Upper lobe of right lung (tissue), 1 donor: Measurements from ENCODE around the gene MIEN1. TPM values are rescaled to one million over a fixed set of nuclear protein-coding genes. Genes with fewer than 3 reads are reported as not detected.
"Not testable (repeated sequence)": the region's sequence is repeated elsewhere in the genome, so short reads cannot be mapped to it uniquely, and the experiment has no call there.

Experiments
- ATAC-seq: fragments of 200-7000 bp; cut with Tn5 transposase; one replicate; pipeline ENCODE4 v1.9.1; 2020; ENCODE audit warnings: mild to moderate bottlenecking, moderate library complexity
- DNase-seq: peaks from one replicate; pipeline ENCODE4 v3.0.0-alpha.2; 2020
- H3K27ac ChIP-seq: fragments of 200-600 bp; one replicate; pipeline ENCODE4 v1.8.0; 2022
- H3K27me3 ChIP-seq: fragments of 200-600 bp; one replicate; pipeline ENCODE4 v1.8.0; 2022; ENCODE audit warnings: mild to moderate bottlenecking
- H3K36me3 ChIP-seq: fragments of 200-600 bp; one replicate; pipeline ENCODE4 v1.8.0; 2022
- H3K4me1 ChIP-seq: fragments of 200-600 bp; one replicate; pipeline ENCODE4 v1.8.0; 2022
- H3K4me3 ChIP-seq: fragments of 200-600 bp; one replicate; pipeline ENCODE4 v1.8.0; 2022; ENCODE audit warnings: mild to moderate bottlenecking
- H3K9me3 ChIP-seq: fragments of 200-600 bp; one replicate; pipeline ENCODE4 v1.8.0; 2022
- intact Hi-C: fragments of 100-400 bp; cut with DNase I; formaldehyde crosslinking; loops from one replicate; pipeline ENCODE4 v1.11.0; 2022
- total RNA-seq: library from RNA; stranded (reverse); fragmentation: NEBNext Ultra II Directional; extraction: Animal tissue kit (Norgen Biotek cat#: 25700); gene quantifications from one replicate; pipeline ENCODE4 v1.2.1, GENCODE V29; 2021
- TF ChIP-seq, protein P1 (sequence below): fragments of 200-600 bp; IDR thresholded peaks from one replicate; pipeline ENCODE4 v1.8.0; 2022; ENCODE audit warnings: antibody characterized with exemption
- donor health status: DM: no; HTN: yes; CAD: no; lungs with severe emphysema.

MIEN1 gene
- total RNA-seq, 1 donor from 2014 or later: 48.5 TPM

DNA sequence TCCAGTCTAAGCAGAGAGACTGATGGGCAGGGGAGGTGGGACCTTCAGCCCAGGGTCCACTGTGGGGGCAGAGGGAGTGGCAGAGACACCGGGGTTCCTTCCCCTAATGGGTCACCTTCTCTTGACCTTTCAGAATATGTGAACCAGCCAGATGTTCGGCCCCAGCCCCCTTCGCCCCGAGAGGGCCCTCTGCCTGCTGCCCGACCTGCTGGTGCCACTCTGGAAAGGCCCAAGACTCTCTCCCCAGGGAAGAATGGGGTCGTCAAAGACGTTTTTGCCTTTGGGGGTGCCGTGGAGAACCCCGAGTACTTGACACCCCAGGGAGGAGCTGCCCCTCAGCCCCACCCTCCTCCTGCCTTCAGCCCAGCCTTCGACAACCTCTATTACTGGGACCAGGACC, 2.8 kb downstream of the MIEN1 start:
- TF ChIP-seq, protein P1, sequence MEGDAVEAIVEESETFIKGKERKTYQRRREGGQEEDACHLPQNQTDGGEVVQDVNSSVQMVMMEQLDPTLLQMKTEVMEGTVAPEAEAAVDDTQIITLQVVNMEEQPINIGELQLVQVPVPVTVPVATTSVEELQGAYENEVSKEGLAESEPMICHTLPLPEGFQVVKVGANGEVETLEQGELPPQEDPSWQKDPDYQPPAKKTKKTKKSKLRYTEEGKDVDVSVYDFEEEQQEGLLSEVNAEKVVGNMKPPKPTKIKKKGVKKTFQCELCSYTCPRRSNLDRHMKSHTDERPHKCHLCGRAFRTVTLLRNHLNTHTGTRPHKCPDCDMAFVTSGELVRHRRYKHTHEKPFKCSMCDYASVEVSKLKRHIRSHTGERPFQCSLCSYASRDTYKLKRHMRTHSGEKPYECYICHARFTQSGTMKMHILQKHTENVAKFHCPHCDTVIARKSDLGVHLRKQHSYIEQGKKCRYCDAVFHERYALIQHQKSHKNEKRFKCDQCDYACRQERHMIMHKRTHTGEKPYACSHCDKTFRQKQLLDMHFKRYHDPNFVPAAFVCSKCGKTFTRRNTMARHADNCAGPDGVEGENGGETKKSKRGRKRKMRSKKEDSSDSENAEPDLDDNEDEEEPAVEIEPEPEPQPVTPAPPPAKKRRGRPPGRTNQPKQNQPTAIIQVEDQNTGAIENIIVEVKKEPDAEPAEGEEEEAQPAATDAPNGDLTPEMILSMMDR: no peak
- Histone ChIP-seq H3K9me3 (no peaks in the 10 kb centered on the region), H3K27me3 (no peaks in the 10 kb centered on the region), H3K4me3 (no peak overlapping the region), H3K27ac (no peak overlapping the region), H3K4me1 (peaks cover 15% of the 10 kb centered on the region), H3K36me3 (peaks cover 35% of the 10 kb centered on the region)
- no peak for ATAC-seq
- no peak for DNase-seq
- intact Hi-C loops: no loop called here

DNA sequence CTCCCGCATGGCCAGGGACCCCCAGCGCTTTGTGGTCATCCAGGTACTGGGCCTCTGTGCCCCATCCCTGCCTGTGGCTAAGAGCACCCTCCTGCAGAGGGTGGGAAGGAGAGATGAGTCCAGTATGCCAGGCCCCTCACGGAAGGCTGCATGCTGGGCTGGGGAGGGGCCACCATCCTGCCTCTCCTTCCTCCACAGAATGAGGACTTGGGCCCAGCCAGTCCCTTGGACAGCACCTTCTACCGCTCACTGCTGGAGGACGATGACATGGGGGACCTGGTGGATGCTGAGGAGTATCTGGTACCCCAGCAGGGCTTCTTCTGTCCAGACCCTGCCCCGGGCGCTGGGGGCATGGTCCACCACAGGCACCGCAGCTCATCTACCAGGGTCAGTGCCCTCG, 3.7 kb downstream of the MIEN1 start:
- no peaks in the 10 kb centered on the region for H3K9me3 ChIP-seq
- TF ChIP-seq, protein P1: no peak
- no peaks in the 10 kb centered on the region for H3K27me3 ChIP-seq
- H3K4me1 ChIP-seq: peaks cover 15% of the 10 kb centered on the region
- ATAC-seq (no peak), DNase-seq (no peak)
- peaks cover 41% of the 10 kb centered on the region for H3K36me3 ChIP-seq
- no peak overlapping the region for H3K4me3 ChIP-seq
- no peak overlapping the region for H3K27ac ChIP-seq
- intact Hi-C loops: no loop called here

DNA sequence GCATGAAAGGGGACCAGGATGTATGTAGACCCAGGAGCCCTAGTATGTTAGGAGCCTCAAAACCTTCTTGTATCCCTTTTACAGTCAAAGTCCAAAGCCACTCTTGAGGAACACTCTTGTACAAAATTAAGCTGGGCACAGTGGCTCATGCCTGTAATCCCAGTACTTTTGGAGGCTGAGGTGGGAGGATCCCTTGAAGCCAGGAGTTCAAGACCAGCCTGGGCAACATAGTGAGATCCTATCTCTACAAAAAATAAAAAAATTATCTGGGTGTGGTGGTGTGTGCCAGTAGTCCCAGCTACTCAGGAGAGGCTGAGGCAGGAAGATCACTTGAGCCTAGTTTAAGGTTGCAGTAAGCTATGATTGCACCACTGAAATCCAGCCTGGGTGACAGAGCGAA, 4.4 kb downstream of the MIEN1 start:
- DNase-seq, ATAC-seq: not testable (repeated sequence)
- peaks cover 42% of the 10 kb centered on the region for H3K36me3 ChIP-seq

DNA sequence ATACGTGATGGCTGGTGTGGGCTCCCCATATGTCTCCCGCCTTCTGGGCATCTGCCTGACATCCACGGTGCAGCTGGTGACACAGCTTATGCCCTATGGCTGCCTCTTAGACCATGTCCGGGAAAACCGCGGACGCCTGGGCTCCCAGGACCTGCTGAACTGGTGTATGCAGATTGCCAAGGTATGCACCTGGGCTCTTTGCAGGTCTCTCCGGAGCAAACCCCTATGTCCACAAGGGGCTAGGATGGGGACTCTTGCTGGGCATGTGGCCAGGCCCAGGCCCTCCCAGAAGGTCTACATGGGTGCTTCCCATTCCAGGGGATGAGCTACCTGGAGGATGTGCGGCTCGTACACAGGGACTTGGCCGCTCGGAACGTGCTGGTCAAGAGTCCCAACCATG, 5.6 kb downstream of the MIEN1 start:
- Histone ChIP-seq H3K9me3 (no peaks in the 10 kb centered on the region), H3K36me3 (peaks cover 42% of the 10 kb centered on the region), H3K27me3 (no peaks in the 10 kb centered on the region), H3K4me3 (no peak overlapping the region), H3K4me1 (peaks cover 9% of the 10 kb centered on the region), H3K27ac (no peak overlapping the region)
- intact Hi-C loops: no loop called here
- TF ChIP-seq, protein P1: no peak
- no peak for DNase-seq
- no peak for ATAC-seq

More for the DNA sequence above, 4.4 kb downstream of the MIEN1 start:
- H3K27me3 ChIP-seq, H3K27ac ChIP-seq, H3K9me3 ChIP-seq, H3K4me3 ChIP-seq, intact Hi-C loops: not testable (repeated sequence)
- H3K4me1 ChIP-seq: peaks cover 13% of the 10 kb centered on the region

DNA sequence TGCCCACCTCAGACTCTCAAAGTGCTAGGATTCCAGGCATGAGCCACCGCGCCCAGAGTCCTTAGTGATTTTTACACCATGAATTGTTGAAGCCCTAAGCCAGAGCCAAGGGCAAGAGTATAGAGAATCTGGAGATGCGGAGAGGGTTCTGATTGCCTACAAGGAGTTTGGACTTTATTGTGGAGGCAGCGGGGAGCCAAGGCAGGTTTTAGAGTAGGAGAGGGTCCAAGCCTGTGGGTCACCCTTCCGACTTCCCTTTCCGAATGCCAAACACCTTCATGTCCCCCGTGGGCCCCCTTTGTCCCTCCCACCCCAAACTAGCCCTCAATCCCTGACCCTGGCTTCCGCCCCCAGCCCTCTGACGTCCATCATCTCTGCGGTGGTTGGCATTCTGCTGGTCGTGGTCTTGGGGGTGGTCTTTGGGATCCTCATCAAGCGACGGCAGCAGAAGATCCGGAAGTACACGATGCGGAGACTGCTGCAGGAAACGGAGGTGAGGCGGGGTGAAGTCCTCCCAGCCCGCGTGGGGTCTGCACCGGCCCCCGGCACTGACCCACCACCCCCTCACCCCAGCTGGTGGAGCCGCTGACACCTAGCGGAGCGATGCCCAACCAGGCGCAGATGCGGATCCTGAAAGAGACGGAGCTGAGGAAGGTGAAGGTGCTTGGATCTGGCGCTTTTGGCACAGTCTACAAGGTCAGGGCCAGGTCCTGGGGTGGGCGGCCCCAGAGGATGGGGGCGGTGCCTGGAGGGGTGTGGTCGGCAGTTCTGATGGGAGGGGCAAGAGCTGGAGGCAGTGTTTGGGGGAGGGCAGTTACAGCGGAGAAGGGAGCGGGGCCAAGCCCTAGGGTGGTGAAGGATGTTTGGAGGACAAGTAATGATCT, 7.1 kb downstream of the MIEN1 start:
- no peaks in the 10 kb centered on the region for H3K4me1 ChIP-seq
- H3K36me3 ChIP-seq: peaks cover 37% of the 10 kb centered on the region
- H3K4me3 ChIP-seq: no peak overlapping the region
- DNase-seq: no peak
- intact Hi-C loops: no loop called here
- no peaks in the 10 kb centered on the region for H3K9me3 ChIP-seq
- H3K27ac ChIP-seq: no peak overlapping the region
- peak; percentile 42 for ATAC-seq
- TF ChIP-seq, protein P1: no peak
- H3K27me3 ChIP-seq: no peaks in the 10 kb centered on the region

DNA sequence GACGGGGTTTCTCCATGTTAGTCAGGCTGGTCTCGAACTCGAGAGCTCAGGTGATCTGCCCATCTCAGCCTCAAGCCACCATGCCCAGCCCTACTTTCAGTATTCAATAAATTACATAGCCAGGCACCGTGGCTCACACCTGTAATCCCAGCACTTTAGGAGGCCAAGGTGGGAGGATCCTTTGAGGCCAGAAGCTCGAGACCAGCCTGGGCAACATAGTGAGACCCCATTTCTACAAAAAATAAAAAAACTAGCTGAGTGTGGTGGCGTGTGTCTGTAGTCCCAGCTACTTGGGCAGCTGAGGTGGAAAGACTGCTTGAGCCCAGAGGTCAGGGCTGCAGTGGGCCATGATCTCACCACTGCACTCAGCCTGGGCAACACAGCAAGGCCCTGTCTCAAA, 8.2 kb downstream of the MIEN1 start:
- H3K27me3 ChIP-seq: no peaks in the 10 kb centered on the region

More for the DNA sequence above, 8.2 kb downstream of the MIEN1 start:
- TF ChIP-seq, protein P1: no peak
- ATAC-seq (no peak), DNase-seq (no peak)
- Histone ChIP-seq H3K4me3 (no peak overlapping the region), H3K4me1 (no peaks in the 10 kb centered on the region), H3K9me3 (no peaks in the 10 kb centered on the region), H3K36me3 (peaks cover 37% of the 10 kb centered on the region), H3K27ac (no peak overlapping the region)
- intact Hi-C loops: no loop called here
